Peyer's patch (tissue), 4 donors: ENCODE measurements around the gene C14orf119.

Experiments used
- POLR2A ChIP-seq, 2 donors: fragments of 450-650 bp; IDR thresholded peaks; one replicate each; pipeline ENCODE4 v1.5.1; 2017; ENCODE audit warnings: antibody characterized with exemption in 2 of 2, mild to moderate bottlenecking in 2 of 2, moderate library complexity in 2 of 2
- TF ChIP-seq, protein P1 (sequence below), 6 experiments: fragments of 450-650 bp in 4 of 6; fragments of 200-600 bp in 2 of 6; sonication (generic) in 1 of 6; IDR thresholded peaks; one replicate each; pipeline ENCODE4 v1.5.1; 2017 to 2019; ENCODE audit warnings: antibody characterized with exemption in 6 of 6, mild to moderate bottlenecking in 3 of 6, moderate library complexity in 1 of 6

DNA sequence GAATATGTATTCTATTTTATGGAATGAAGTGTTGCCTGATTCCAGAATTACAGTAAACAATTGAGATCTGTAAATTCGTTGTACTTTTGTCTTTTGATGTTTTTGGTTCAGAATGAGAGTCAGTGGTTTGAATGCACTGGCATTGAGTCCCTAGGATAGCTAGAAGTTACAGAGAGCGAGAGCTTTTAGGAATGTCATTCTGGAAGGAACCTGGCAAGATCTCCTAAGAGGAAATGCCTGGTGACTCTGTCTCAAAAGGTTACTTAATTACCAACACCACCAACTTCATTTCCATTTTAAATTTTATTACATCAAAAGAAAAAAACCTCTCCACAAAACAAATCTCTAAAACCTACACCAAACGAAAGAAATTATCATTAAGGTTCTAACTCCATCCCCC is 29.7 kb downstream of the C14orf119 start:
- no peak for TF ChIP-seq POLR2A (IDR thresholded peaks at IDR 0.05)
- TF ChIP-seq, protein P1, sequence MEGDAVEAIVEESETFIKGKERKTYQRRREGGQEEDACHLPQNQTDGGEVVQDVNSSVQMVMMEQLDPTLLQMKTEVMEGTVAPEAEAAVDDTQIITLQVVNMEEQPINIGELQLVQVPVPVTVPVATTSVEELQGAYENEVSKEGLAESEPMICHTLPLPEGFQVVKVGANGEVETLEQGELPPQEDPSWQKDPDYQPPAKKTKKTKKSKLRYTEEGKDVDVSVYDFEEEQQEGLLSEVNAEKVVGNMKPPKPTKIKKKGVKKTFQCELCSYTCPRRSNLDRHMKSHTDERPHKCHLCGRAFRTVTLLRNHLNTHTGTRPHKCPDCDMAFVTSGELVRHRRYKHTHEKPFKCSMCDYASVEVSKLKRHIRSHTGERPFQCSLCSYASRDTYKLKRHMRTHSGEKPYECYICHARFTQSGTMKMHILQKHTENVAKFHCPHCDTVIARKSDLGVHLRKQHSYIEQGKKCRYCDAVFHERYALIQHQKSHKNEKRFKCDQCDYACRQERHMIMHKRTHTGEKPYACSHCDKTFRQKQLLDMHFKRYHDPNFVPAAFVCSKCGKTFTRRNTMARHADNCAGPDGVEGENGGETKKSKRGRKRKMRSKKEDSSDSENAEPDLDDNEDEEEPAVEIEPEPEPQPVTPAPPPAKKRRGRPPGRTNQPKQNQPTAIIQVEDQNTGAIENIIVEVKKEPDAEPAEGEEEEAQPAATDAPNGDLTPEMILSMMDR (IDR thresholded peaks at IDR 0.05): no peak
